Thyroid gland (tissue), 4 donors: ENCODE results near the gene PTPRN2. TPM values are rescaled to one million over a fixed set of nuclear protein-coding genes. Genes with fewer than 3 reads are reported as not detected.

ENCODE experiments used
- DNase-seq, 2 donors: peaks; one replicate each; pipeline ENCODE4 v3.0.0-alpha.2; 2019
- H3K27ac ChIP-seq, 3 donors: fragments of 200-600 bp; sonication (generic); 1 replicate in 2 of 3; 2 replicates in 1 of 3; pipeline ENCODE4 v1.5.1; 2016 to 2019; ENCODE audit warnings: mild to moderate bottlenecking in 1 of 3, moderate library complexity in 1 of 3
- H3K27me3 ChIP-seq: fragments of 200-600 bp; sonication (generic); one replicate; pipeline ENCODE4 v1.5.1; 2019
- H3K36me3 ChIP-seq, 2 donors: fragments of 200-600 bp; sonication (generic); one replicate each; pipeline ENCODE4 v1.5.1; 2016 to 2019
- H3K4me1 ChIP-seq, 2 donors: fragments of 200-600 bp; sonication (generic); one replicate each; pipeline ENCODE4 v1.5.1; 2017 to 2019
- H3K4me3 ChIP-seq, 3 donors: fragments of 200-600 bp; sonication (generic); replicated peaks in 1 of 3; 1 replicate in 2 of 3; 2 replicates in 1 of 3; pipeline ENCODE4 v1.5.1; 2016; ENCODE audit warnings: mild to moderate bottlenecking in 1 of 3
- H3K9me3 ChIP-seq: fragments of 200-600 bp; sonication (generic); one replicate; pipeline ENCODE4 v1.5.1; 2017
- CTCF ChIP-seq, 6 experiments: fragments of 200-600 bp in 3 of 6; fragments of 450-650 bp in 3 of 6; sonication (generic) in 3 of 6; IDR thresholded peaks; one replicate each; pipeline ENCODE4 v1.5.1; 2016 to 2019; ENCODE audit warnings: antibody characterized with exemption in 6 of 6, mild to moderate bottlenecking in 2 of 6, inconsistent platforms in 1 of 6, moderate library complexity in 1 of 6
- POLR2A ChIP-seq, 2 donors: fragments of 450-650 bp; IDR thresholded peaks; one replicate each; pipeline ENCODE4 v1.6.1; 2017; ENCODE audit warnings: antibody characterized with exemption in 2 of 2, mild to moderate bottlenecking in 2 of 2, moderate library complexity in 1 of 2
- WGBS, 2 donors: methylation state at CpG; one replicate each; pipeline ENCODE4 v1.1.5; 2017; 5-methylcytosine and 5-hydroxymethylcytosine counted together
- intact Hi-C: fragments of 100-400 bp; cut with DNase I; formaldehyde crosslinking; loops from one replicate; pipeline ENCODE4 v1.15.1; 2023
- total RNA-seq, 4 donors: library from RNA; depleted of rRNA; stranded (reverse); fragments of >200 nt; gene quantifications; one replicate each; pipeline ENCODE4 v1.2.3, GENCODE V29; 2016

Gene PTPRN2
- total RNA-seq, 4 donors from 2014 or later = 4.2 to 9.9 (median 7.7) TPM

- 76 to 78% methylated on average over 11 of the region's 11 CpGs for WGBS, 2 donors
- H3K4me1 ChIP-seq = no peaks in the 10 kb centered on the region
- intact Hi-C loops = no loop called here
- no peak for DNase-seq
- H3K27me3 ChIP-seq = no peaks in the 10 kb centered on the region
- TF ChIP-seq POLR2A (IDR thresholded peaks at IDR 0.05) (no peak), CTCF (IDR thresholded peaks at IDR 0.05) (no peak)
- no peaks in the 10 kb centered on the region for H3K9me3 ChIP-seq
- H3K27ac ChIP-seq = no peak overlapping the region
- H3K4me3 ChIP-seq = no peak overlapping the region
- no peaks in the 10 kb centered on the region for H3K36me3 ChIP-seq
Observed at GRCh38 chr7:157625973-157626742, 961.5 kb downstream of the PTPRN2 start.

GRCh38 chr7:157623556-157623955 lies 964.1 kb downstream of the PTPRN2 start:
- Histone ChIP-seq H3K4me3 (no peak overlapping the region), H3K36me3 (no peaks in the 10 kb centered on the region), H3K4me1 (no peaks in the 10 kb centered on the region), H3K27ac (no peak overlapping the region), H3K9me3 (no peaks in the 10 kb centered on the region), H3K27me3 (no peaks in the 10 kb centered on the region)
- no peak for DNase-seq
- 81 to 93% methylated on average over 7 of the region's 7 CpGs for WGBS, 2 donors
- intact Hi-C loops = no loop called here
- TF ChIP-seq POLR2A (IDR thresholded peaks at IDR 0.05) (no peak), CTCF (IDR thresholded peaks at IDR 0.05) (no peak)

- Histone ChIP-seq H3K27ac (no peak overlapping the region), H3K4me3 (no peak overlapping the region), H3K4me1 (no peaks in the 10 kb centered on the region), H3K9me3 (no peaks in the 10 kb centered on the region), H3K36me3 (no peaks in the 10 kb centered on the region), H3K27me3 (no peaks in the 10 kb centered on the region)
- DNase-seq = no peak
- intact Hi-C loops = no loop called here
- WGBS, 2 donors = 89 to 90% methylated on average over 22 to 28 of the region's 28 CpGs
- TF ChIP-seq CTCF (IDR thresholded peaks at IDR 0.05) = no peak
Observed at GRCh38 chr7:157622408-157623205, 965.0 kb downstream of the PTPRN2 start.

- Histone ChIP-seq H3K9me3 (no peaks in the 10 kb centered on the region), H3K4me3 (no peak overlapping the region), H3K27me3 (no peaks in the 10 kb centered on the region), H3K4me1 (no peaks in the 10 kb centered on the region), H3K27ac (no peak overlapping the region), H3K36me3 (no peaks in the 10 kb centered on the region)
- DNase-seq = no peak
- WGBS, 2 donors = 84 to 85% methylated on average over 11 of the region's 11 CpGs
- intact Hi-C loops = no loop called here
- TF ChIP-seq CTCF (IDR thresholded peaks at IDR 0.05) = no peak
- no peak for TF ChIP-seq POLR2A (IDR thresholded peaks at IDR 0.05)
Observed at GRCh38 chr7:157622000-157622399, 965.6 kb downstream of the PTPRN2 start.

GRCh38 chr7:157621131-157621681 lies 966.4 kb downstream of the PTPRN2 start:
- no peaks in the 10 kb centered on the region for H3K27me3 ChIP-seq
- H3K9me3 ChIP-seq = no peaks in the 10 kb centered on the region
- WGBS, 2 donors = 82 to 84% methylated on average over 30 of the region's 33 CpGs
- DNase-seq = no peak
- no peak overlapping the region for H3K4me3 ChIP-seq
- intact Hi-C loops = no loop called here
- H3K27ac ChIP-seq = no peak overlapping the region
- H3K4me1 ChIP-seq = no peaks in the 10 kb centered on the region
- no peak for TF ChIP-seq CTCF (IDR thresholded peaks at IDR 0.05)
- TF ChIP-seq POLR2A (IDR thresholded peaks at IDR 0.05) = no peak
- no peaks in the 10 kb centered on the region for H3K36me3 ChIP-seq
